ENCODE measurements around the gene EGR4. TPM values are rescaled to one million over a fixed set of nuclear protein-coding genes. Genes with fewer than 3 reads are reported as not detected.

EGR4 gene
- total and polyA plus RNA-seq, 4 donors = 0.10 TPM; not detected in 3

- Histone ChIP-seq H3K36me3 (ENCODE audit: control insufficient read depth, insufficient read depth, low read length) (no peaks in the 10 kb centered on the region), H3K27ac (ENCODE audit: low read depth, low read length) (no peak overlapping the region), H3K4me1 (ENCODE audit: control insufficient read depth, insufficient read depth, low read length) (peaks cover 7% of the 10 kb centered on the region), H3K9me3 (ENCODE audit: control insufficient read depth, insufficient read depth, low read length) (no peaks in the 10 kb centered on the region), H3K27me3 (ENCODE audit: control insufficient read depth, insufficient read depth, low read length) (peaks cover 5% of the 10 kb centered on the region), H3K4me3 (ENCODE audit: low read depth, low read length) (no peak overlapping the region)
- 41% methylated on average over 8 of the region's 9 CpGs for WGBS (ENCODE audit: insufficient coverage)
- peak in 2 of 6 donors; percentile 45 to 46 for DNase-seq (ENCODE audit: low read depth in 4 of 6, low spot score in 6 of 6)
Observed at GRCh38 chr2:73307720-73308119, 14.4 kb upstream of the EGR4 start.

- Histone ChIP-seq H3K4me1 (ENCODE audit: control insufficient read depth, insufficient read depth, low read length) (peaks cover 8% of the 10 kb centered on the region), H3K36me3 (ENCODE audit: control insufficient read depth, insufficient read depth, low read length) (no peaks in the 10 kb centered on the region), H3K27me3 (ENCODE audit: control insufficient read depth, insufficient read depth, low read length) (peaks cover 8% of the 10 kb centered on the region), H3K27ac (ENCODE audit: low read depth, low read length) (no peak overlapping the region), H3K4me3 (ENCODE audit: low read depth, low read length) (no peak overlapping the region), H3K9me3 (ENCODE audit: control insufficient read depth, insufficient read depth, low read length) (no peaks in the 10 kb centered on the region)
- no peak for DNase-seq (ENCODE audit: low read depth in 4 of 6, low spot score in 6 of 6)
- 91% methylated on average over 3 of the region's 4 CpGs for WGBS (ENCODE audit: insufficient coverage)
Observed at GRCh38 chr2:73301636-73302035, 8.3 kb upstream of the EGR4 start.

- Histone ChIP-seq H3K27me3 (ENCODE audit: control insufficient read depth, insufficient read depth, low read length) (peaks cover 11% of the 10 kb centered on the region), H3K36me3 (ENCODE audit: control insufficient read depth, insufficient read depth, low read length) (no peaks in the 10 kb centered on the region), H3K27ac (ENCODE audit: low read depth, low read length) (no peak overlapping the region), H3K9me3 (ENCODE audit: control insufficient read depth, insufficient read depth, low read length) (no peaks in the 10 kb centered on the region), H3K4me1 (ENCODE audit: control insufficient read depth, insufficient read depth, low read length) (peaks cover 8% of the 10 kb centered on the region), H3K4me3 (ENCODE audit: low read depth, low read length) (no peak overlapping the region)
- WGBS (ENCODE audit: insufficient coverage) = 40% methylated on average over 3 of the region's 3 CpGs
- DNase-seq (ENCODE audit: low read depth in 4 of 6, low spot score in 6 of 6) = no peak
Observed at GRCh38 chr2:73300926-73301325, 7.6 kb upstream of the EGR4 start.

GRCh38 chr2:73297586-73297985, 4.2 kb upstream of the EGR4 start:
- Histone ChIP-seq H3K4me3 (ENCODE audit: low read depth, low read length) (no peak overlapping the region), H3K27me3 (ENCODE audit: control insufficient read depth, insufficient read depth, low read length) (peaks cover 42% of the 10 kb centered on the region), H3K27ac (ENCODE audit: low read depth, low read length) (no peak overlapping the region), H3K4me1 (ENCODE audit: control insufficient read depth, insufficient read depth, low read length) (peaks cover 14% of the 10 kb centered on the region), H3K9me3 (ENCODE audit: control insufficient read depth, insufficient read depth, low read length) (peaks cover 2% of the 10 kb centered on the region), H3K36me3 (ENCODE audit: control insufficient read depth, insufficient read depth, low read length) (no peaks in the 10 kb centered on the region)
- DNase-seq (ENCODE audit: low read depth in 4 of 6, low spot score in 6 of 6) = no peak
- whole genome bisulfite sequencing (ENCODE audit: insufficient coverage) = 44% methylated on average over 2 of the region's 4 CpGs

GRCh38 chr2:73297151-73297559, 3.8 kb upstream of the EGR4 start:
- Histone ChIP-seq H3K4me1 (ENCODE audit: control insufficient read depth, insufficient read depth, low read length) (peaks cover 18% of the 10 kb centered on the region), H3K27ac (ENCODE audit: low read depth, low read length) (no peak overlapping the region), H3K27me3 (ENCODE audit: control insufficient read depth, insufficient read depth, low read length) (peaks cover 46% of the 10 kb centered on the region), H3K9me3 (ENCODE audit: control insufficient read depth, insufficient read depth, low read length) (peaks cover 2% of the 10 kb centered on the region), H3K4me3 (ENCODE audit: low read depth, low read length) (no peak overlapping the region), H3K36me3 (ENCODE audit: control insufficient read depth, insufficient read depth, low read length) (no peaks in the 10 kb centered on the region)
- 5% methylated on average over 2 of the region's 2 CpGs for WGBS (ENCODE audit: insufficient coverage)
- DNase-seq (ENCODE audit: low read depth in 4 of 6, low spot score in 6 of 6) = peak in 2 of 6 donors; percentile 33 to 79

- 61% methylated on average over 3 of the region's 5 CpGs for whole genome bisulfite sequencing (ENCODE audit: insufficient coverage)
- H3K27me3 ChIP-seq (ENCODE audit: control insufficient read depth, insufficient read depth, low read length) = peaks cover 59% of the 10 kb centered on the region
- H3K27ac ChIP-seq (ENCODE audit: low read depth, low read length) = no peak overlapping the region
- DNase-seq (ENCODE audit: low read depth in 4 of 6, low spot score in 6 of 6) = peak in 2 of 6 donors; percentile 5 to 14
- no peak overlapping the region for H3K4me3 ChIP-seq (ENCODE audit: low read depth, low read length)
- peaks cover 31% of the 10 kb centered on the region for H3K4me1 ChIP-seq (ENCODE audit: control insufficient read depth, insufficient read depth, low read length)
- peaks cover 2% of the 10 kb centered on the region for H3K9me3 ChIP-seq (ENCODE audit: control insufficient read depth, insufficient read depth, low read length)
- H3K36me3 ChIP-seq (ENCODE audit: control insufficient read depth, insufficient read depth, low read length) = no peaks in the 10 kb centered on the region
Observed at GRCh38 chr2:73295751-73296400, 2.5 kb upstream of the EGR4 start.

GRCh38 chr2:73294239-73294638, 891 bp upstream of the EGR4 start:
- no peak overlapping the region for H3K4me3 ChIP-seq (ENCODE audit: low read depth, low read length)
- H3K27me3 ChIP-seq (ENCODE audit: control insufficient read depth, insufficient read depth, low read length) = peaks cover 75% of the 10 kb centered on the region

GRCh38 chr2:73292906-73293533, 328 bp downstream of the EGR4 start:
- Histone ChIP-seq H3K36me3 (ENCODE audit: control insufficient read depth, insufficient read depth, low read length) (no peaks in the 10 kb centered on the region), H3K4me1 (ENCODE audit: control insufficient read depth, insufficient read depth, low read length) (peaks cover 32% of the 10 kb centered on the region), H3K27me3 (ENCODE audit: control insufficient read depth, insufficient read depth, low read length) (peaks cover 87% of the 10 kb centered on the region), H3K9me3 (ENCODE audit: control insufficient read depth, insufficient read depth, low read length) (peaks cover 2% of the 10 kb centered on the region), H3K27ac (ENCODE audit: low read depth, low read length) (no peak overlapping the region), H3K4me3 (ENCODE audit: low read depth, low read length) (no peak overlapping the region)
- 2% methylated on average over 64 of the region's 64 CpGs for WGBS (ENCODE audit: insufficient coverage)
- peak in 2 of 6 donors; percentile 3 to 12 for DNase-seq (ENCODE audit: low read depth in 4 of 6, low spot score in 6 of 6)

More at GRCh38 chr2:73294239-73294638, 891 bp upstream of the EGR4 start:
- no peak for DNase-seq (ENCODE audit: low read depth in 4 of 6, low spot score in 6 of 6)
- H3K4me1 ChIP-seq (ENCODE audit: control insufficient read depth, insufficient read depth, low read length) = peaks cover 32% of the 10 kb centered on the region
- no peaks in the 10 kb centered on the region for H3K36me3 ChIP-seq (ENCODE audit: control insufficient read depth, insufficient read depth, low read length)
- no CpG with 5 or more reads among the region's 2 CpGs for WGBS (ENCODE audit: insufficient coverage)
- H3K27ac ChIP-seq (ENCODE audit: low read depth, low read length) = no peak overlapping the region
- H3K9me3 ChIP-seq (ENCODE audit: control insufficient read depth, insufficient read depth, low read length) = peaks cover 2% of the 10 kb centered on the region

- peaks cover 88% of the 10 kb centered on the region for H3K27me3 ChIP-seq (ENCODE audit: control insufficient read depth, insufficient read depth, low read length)
- no peaks in the 10 kb centered on the region for H3K36me3 ChIP-seq (ENCODE audit: control insufficient read depth, insufficient read depth, low read length)
- no peak for DNase-seq (ENCODE audit: low read depth in 4 of 6, low spot score in 6 of 6)
- peaks cover 2% of the 10 kb centered on the region for H3K9me3 ChIP-seq (ENCODE audit: control insufficient read depth, insufficient read depth, low read length)
- H3K27ac ChIP-seq (ENCODE audit: low read depth, low read length) = no peak overlapping the region
- no peak overlapping the region for H3K4me3 ChIP-seq (ENCODE audit: low read depth, low read length)
- WGBS (ENCODE audit: insufficient coverage) = 3% methylated on average over 38 of the region's 38 CpGs
- H3K4me1 ChIP-seq (ENCODE audit: control insufficient read depth, insufficient read depth, low read length) = peaks cover 29% of the 10 kb centered on the region
Observed at GRCh38 chr2:73292316-73292905, 937 bp downstream of the EGR4 start.
